ENCODE results near the gene CASP2.
A peak's percentile ranks its signal among the peaks of the same experiment; 100 is the strongest.

The CASP2 gene

GRCh38 chr7:143320620-143321019, 32.5 kb downstream of the CASP2 start:
- Histone ChIP-seq H3K27ac (replicated peaks) (no peak overlapping the region), H3K27me3 (ENCODE audit: insufficient read depth, poor library complexity, severe bottlenecking) (no peaks in the 10 kb centered on the region), H3K4me3 (replicated peaks; ENCODE audit: insufficient read depth, low read length) (no peak overlapping the region)
- no peak for DNase-seq (ENCODE audit: low read depth in 1 of 2, low spot score in 1 of 2)
- TF ChIP-seq REST (IDR thresholded peaks at IDR 0.05; ENCODE audit: insufficient replicate concordance, low read depth) = no peak
- no peak for TF ChIP-seq POLR2AphosphoS5 (IDR thresholded peaks at IDR 0.05; ENCODE audit: low read depth)
- TF ChIP-seq SPI1 (IDR thresholded peaks at IDR 0.05; ENCODE audit: borderline replicate concordance, low read depth) = no peak
- TF ChIP-seq, protein P1, sequence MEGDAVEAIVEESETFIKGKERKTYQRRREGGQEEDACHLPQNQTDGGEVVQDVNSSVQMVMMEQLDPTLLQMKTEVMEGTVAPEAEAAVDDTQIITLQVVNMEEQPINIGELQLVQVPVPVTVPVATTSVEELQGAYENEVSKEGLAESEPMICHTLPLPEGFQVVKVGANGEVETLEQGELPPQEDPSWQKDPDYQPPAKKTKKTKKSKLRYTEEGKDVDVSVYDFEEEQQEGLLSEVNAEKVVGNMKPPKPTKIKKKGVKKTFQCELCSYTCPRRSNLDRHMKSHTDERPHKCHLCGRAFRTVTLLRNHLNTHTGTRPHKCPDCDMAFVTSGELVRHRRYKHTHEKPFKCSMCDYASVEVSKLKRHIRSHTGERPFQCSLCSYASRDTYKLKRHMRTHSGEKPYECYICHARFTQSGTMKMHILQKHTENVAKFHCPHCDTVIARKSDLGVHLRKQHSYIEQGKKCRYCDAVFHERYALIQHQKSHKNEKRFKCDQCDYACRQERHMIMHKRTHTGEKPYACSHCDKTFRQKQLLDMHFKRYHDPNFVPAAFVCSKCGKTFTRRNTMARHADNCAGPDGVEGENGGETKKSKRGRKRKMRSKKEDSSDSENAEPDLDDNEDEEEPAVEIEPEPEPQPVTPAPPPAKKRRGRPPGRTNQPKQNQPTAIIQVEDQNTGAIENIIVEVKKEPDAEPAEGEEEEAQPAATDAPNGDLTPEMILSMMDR (IDR thresholded peaks at IDR 0.05; ENCODE audit: insufficient read depth, low read length) = no peak
- no peak for TF ChIP-seq GABPA (IDR thresholded peaks at IDR 0.05; ENCODE audit: low read depth)

DNA sequence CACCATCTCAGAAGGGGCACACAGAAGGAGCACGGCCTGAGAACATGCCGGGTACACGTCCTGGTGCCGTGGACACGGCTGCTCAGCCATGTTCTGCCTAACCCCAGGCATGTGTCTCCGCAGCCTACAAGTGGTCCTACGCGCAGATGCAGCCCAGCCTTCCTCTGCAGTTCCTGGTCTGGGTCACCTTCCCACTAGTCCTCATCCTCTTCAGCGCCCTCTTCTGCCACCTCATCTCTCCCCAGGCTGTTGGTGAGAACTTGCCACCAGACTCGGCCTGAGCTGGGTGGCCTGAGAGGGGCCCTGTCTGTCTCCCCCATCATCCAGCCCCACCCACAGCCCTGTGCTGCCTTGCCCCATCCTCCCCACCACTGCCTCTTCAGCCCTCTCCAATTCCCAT, 33.1 kb downstream of the CASP2 start:
- DNase-seq (ENCODE audit: low read depth in 1 of 2, low spot score in 1 of 2) = no peak
- Histone ChIP-seq H3K27ac (replicated peaks) (no peak overlapping the region), H3K4me3 (replicated peaks; ENCODE audit: insufficient read depth, low read length) (no peak overlapping the region), H3K27me3 (ENCODE audit: insufficient read depth, poor library complexity, severe bottlenecking) (no peaks in the 10 kb centered on the region)
- TF ChIP-seq GABPA (IDR thresholded peaks at IDR 0.05; ENCODE audit: low read depth) = no peak
- TF ChIP-seq, protein P1 (IDR thresholded peaks at IDR 0.05; ENCODE audit: insufficient read depth, low read length) = no peak
- TF ChIP-seq SPI1 (IDR thresholded peaks at IDR 0.05; ENCODE audit: borderline replicate concordance, low read depth) = no peak
- no peak for TF ChIP-seq REST (IDR thresholded peaks at IDR 0.05; ENCODE audit: insufficient replicate concordance, low read depth)
- TF ChIP-seq POLR2AphosphoS5 (IDR thresholded peaks at IDR 0.05; ENCODE audit: low read depth) = no peak

GRCh38 chr7:143321734-143322133, 33.6 kb downstream of the CASP2 start:
- DNase-seq (ENCODE audit: low read depth in 1 of 2, low spot score in 1 of 2) = peak in 1 of 2 experiments; percentile 48
- Histone ChIP-seq H3K27me3 (ENCODE audit: insufficient read depth, poor library complexity, severe bottlenecking) (no peaks in the 10 kb centered on the region), H3K27ac (replicated peaks) (no peak overlapping the region), H3K4me3 (replicated peaks; ENCODE audit: insufficient read depth, low read length) (no peak overlapping the region)
- TF ChIP-seq GABPA (IDR thresholded peaks at IDR 0.05; ENCODE audit: low read depth) = no peak
- peak; percentile 90 for TF ChIP-seq REST (IDR thresholded peaks at IDR 0.05; ENCODE audit: insufficient replicate concordance, low read depth)
- TF ChIP-seq POLR2AphosphoS5 (IDR thresholded peaks at IDR 0.05; ENCODE audit: low read depth) = no peak
- no peak for TF ChIP-seq SPI1 (IDR thresholded peaks at IDR 0.05; ENCODE audit: borderline replicate concordance, low read depth)
- TF ChIP-seq, protein P1 (IDR thresholded peaks at IDR 0.05; ENCODE audit: insufficient read depth, low read length) = peak; percentile 3

Measured in HL-60 (cell line).